Panc1 (cell line): Measurements from ENCODE around the gene ATP6V0E2.

Source experiments
- CTCF ChIP-seq: fragments of 450-650 bp; IDR thresholded peaks from 2 replicates; pipeline ENCODE4 v1.5.1; 2017; ENCODE audit warnings: mild to moderate bottlenecking
- REST ChIP-seq, 2 experiments: IDR thresholded peaks; 2 replicates each; pipeline ENCODE4 v1.6.1; 2011 to 2012; ENCODE audit warnings: low read depth in 2 of 2, control low read depth in 1 of 2, low read length in 1 of 2, mild to moderate bottlenecking in 1 of 2, moderate library complexity in 1 of 2; ENCODE audit not compliant: insufficient read depth in 1 of 2

DNA sequence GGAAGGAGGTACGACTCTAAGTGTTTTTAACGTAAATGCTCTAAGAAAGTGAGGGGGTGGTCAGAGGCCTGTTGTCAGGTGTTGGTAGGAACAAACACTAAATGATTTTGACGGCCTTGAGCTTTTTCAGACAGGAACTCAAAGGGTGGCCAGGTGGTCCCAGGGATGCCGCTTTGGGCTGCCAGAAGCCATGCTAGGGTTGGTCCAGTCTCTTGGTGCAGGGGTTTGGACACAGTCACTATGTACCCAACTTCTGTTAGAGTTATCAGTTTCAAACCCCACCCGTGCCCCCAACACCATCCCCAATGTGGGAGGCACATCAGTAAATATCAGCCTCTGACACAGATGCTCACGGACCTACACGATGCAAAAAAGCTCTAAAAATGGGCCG, 9.3 kb downstream of the ATP6V0E2 start:
- TF ChIP-seq CTCF, result no peak
- TF ChIP-seq REST (IDR thresholded peaks at IDR 0.05; ENCODE audit: insufficient read depth in 1 of 2, low read depth in 2 of 2, low read length in 1 of 2), result no peak
